Effector memory CD4-positive, alpha-beta T cell (primary cell): ENCODE measurements around the gene IL3RA.

Experiments
- DNase-seq, 3 donors: peaks; one replicate each; pipeline ENCODE4 v3.0.0-alpha.2; 2020
- H3K27ac ChIP-seq: 2 replicates; pipeline ENCODE4 v1.7.0; 2013; ENCODE audit warnings: mild to moderate bottlenecking, low read length, moderate library complexity; ENCODE audit not compliant: insufficient read depth, poor library complexity, severe bottlenecking
- H3K27me3 ChIP-seq: replicated peaks from 2 replicates; pipeline ENCODE4 v1.7.0; 2013; ENCODE audit warnings: mild to moderate bottlenecking, low read length; ENCODE audit not compliant: insufficient read depth, control insufficient read depth, poor library complexity, severe bottlenecking
- H3K36me3 ChIP-seq: 2 replicates; pipeline ENCODE4 v1.7.0; 2013; ENCODE audit warnings: mild to moderate bottlenecking, low read length, moderate library complexity; ENCODE audit not compliant: control insufficient read depth, insufficient read depth
- H3K4me1 ChIP-seq: 2 replicates; pipeline ENCODE4 v1.7.0; 2013; ENCODE audit warnings: low read length, mild to moderate bottlenecking; ENCODE audit not compliant: control insufficient read depth, insufficient read depth, poor library complexity, severe bottlenecking
- H3K4me3 ChIP-seq: 2 replicates; pipeline ENCODE4 v1.7.0; 2013; ENCODE audit warnings: low read length, low read depth, mild to moderate bottlenecking; ENCODE audit not compliant: insufficient read depth, poor library complexity, severe bottlenecking
- H3K9me3 ChIP-seq: 2 replicates; pipeline ENCODE4 v1.7.0; 2013; ENCODE audit warnings: mild to moderate bottlenecking, low read length, moderate library complexity; ENCODE audit not compliant: control insufficient read depth

The IL3RA gene

DNA sequence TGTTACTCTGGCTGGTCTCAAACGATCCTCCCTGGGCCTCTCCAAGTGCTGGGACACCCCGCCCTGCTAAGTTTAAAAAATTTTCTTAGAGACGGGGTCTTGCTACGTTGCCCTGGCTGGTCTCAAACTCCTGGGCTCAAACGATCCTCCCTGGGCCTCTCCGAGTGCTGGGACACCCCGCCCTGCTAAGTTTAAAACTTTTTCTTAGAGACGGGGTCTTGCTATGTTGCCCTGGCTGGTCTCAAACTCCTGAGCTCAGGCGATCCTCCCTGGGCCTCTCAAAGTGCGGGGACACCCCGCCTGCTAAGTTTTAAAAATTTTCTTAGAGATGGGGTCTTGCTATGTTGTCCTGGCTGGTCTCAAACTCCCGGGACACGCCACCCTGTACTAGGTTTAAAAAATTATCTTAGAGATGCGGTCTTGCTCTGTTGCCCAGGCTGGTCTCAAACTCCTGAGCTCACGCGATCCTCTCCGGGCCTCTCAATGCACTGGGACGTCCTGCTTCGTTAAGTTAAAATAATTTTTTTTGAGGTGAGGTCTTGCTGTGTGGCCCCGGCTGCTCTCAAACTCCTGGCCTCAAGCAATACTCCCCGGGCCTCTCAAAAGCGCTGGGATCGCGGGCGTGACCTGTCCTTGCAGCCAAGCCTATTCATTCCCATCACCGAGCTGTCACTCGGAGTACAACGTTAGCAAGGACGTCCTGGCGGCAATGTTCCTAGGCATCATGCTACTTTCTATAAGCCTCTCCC lies 54.2 kb downstream of the IL3RA start:
- peak in 1 of 3 donors; percentile 6 for DNase-seq
- Histone ChIP-seq H3K27ac (peak overlapping the region; percentile 96), H3K4me1 (peaks cover 24% of the 10 kb centered on the region)

DNA sequence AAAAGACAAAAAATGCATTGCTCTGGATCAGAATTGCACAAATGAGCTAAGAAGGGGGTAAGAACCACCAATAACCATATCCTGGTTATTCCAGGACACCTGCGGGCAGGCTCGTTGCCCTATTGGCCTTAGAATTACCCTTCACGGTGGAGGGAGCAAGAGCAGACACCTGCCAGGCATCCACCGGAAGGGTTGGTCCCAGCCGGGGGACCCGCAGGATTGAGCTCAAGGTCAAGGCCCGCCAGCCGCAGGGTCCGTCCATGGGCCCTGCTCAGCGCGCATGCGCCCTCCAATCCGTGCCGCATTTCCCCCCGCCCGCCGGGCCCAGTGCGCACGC lies 54.8 kb downstream of the IL3RA start:
- Histone ChIP-seq H3K36me3 (peaks cover 39% of the 10 kb centered on the region), H3K4me1 (peaks cover 24% of the 10 kb centered on the region), H3K9me3 (no peaks in the 10 kb centered on the region), H3K4me3 (peak overlapping the region; percentile 99), H3K27ac (peak overlapping the region; percentile 96), H3K27me3 (no peaks in the 10 kb centered on the region)
- no peak for DNase-seq

More for the DNA sequence above, 54.2 kb downstream of the IL3RA start:
- Histone ChIP-seq H3K4me3 (peak overlapping the region; percentile 99), H3K9me3 (no peaks in the 10 kb centered on the region), H3K36me3 (peaks cover 44% of the 10 kb centered on the region), H3K27me3 (no peaks in the 10 kb centered on the region)

DNA sequence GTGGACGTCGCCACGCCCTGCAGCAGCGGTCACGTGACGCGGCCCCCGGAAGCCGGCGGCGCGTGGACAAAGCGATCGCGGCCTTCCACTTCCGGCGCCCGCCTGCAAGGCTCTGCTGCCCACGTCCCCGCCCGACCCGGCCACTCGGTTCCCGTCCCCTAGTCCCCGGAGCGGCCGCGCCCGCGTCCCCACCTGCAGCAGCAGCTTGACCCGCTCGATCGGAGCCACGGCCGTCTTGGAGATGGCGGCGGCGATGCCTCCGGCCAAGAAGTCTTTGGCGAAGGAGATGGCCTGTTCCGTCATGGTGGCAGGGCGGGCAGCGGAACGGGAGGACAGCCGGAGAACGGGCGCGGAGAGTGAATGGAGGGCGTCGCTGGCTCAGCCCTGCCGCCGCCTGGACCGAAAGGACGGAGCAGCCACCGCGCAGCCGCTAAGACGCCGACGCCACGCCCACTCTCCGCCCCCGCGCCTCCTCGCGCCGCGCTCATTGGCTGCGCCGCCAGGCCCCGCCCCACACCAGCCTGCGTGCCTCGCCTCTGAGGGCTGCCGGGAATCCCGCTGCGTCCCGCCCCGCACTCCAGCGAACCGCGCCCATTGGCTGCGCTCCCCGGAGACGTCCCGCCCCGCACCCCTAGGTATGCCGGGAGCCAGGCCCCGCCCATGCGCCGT lies 55.3 kb downstream of the IL3RA start, which contains the start of gene SLC25A6:
TSS of gene SLC25A6 (minus strand) at position 407 of the 669 bp plus-strand sequence. CDS start at position 303, 104 bp downstream.
- peak; percentile 98 to 99 (median 99) for DNase-seq
- H3K4me1 ChIP-seq, result peaks cover 24% of the 10 kb centered on the region
- peaks cover 34% of the 10 kb centered on the region for H3K36me3 ChIP-seq
- peak within 1 kb of the TSS; percentile 96 for H3K27ac ChIP-seq
- no peaks in the 10 kb centered on the region for H3K27me3 ChIP-seq
- no peaks in the 10 kb centered on the region for H3K9me3 ChIP-seq
- H3K4me3 ChIP-seq, result peak within 1 kb of the TSS; percentile 99

DNA sequence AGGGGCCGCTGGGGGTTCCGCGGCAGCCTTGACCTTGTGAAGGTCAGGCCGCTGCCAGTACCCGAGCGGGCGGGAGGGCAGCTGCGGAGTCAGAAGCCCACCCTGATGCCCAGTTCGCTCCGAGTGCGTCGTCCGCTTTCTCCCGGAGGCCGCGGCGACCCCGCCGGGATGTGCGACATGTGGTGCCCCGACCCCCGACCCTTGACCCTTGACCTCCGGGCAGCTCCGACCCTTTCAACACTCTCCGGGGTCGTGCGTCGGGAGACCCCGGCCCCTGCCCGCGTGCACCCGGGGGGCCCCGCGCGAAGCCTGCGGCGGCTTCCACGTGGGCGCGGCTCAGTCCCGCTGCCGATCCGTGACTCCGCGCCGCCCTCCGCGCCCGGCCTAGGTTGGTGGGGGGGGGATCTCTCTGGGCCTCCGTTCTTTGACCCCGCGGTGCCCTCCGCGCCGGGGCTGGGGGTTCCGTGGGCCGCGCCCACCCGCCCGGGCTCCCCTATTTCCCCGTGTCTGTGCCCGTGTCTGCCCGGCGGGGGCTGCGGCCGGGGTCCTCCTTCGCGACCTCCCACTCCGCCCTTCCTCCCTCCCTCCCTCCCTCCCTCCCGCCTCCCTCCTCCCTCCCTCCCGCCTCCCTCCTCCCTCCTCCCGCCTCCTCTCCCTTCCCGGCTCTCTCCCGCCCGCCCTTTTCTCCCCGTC lies 55.9 kb downstream of the IL3RA start:
- no peaks in the 10 kb centered on the region for H3K27me3 ChIP-seq
- no peak for DNase-seq
- peak overlapping the region; percentile 99 for H3K4me3 ChIP-seq
- H3K27ac ChIP-seq, result peak overlapping the region; percentile 96
- H3K4me1 ChIP-seq, result peaks cover 24% of the 10 kb centered on the region
- H3K9me3 ChIP-seq, result no peaks in the 10 kb centered on the region
- H3K36me3 ChIP-seq, result peaks cover 27% of the 10 kb centered on the region

DNA sequence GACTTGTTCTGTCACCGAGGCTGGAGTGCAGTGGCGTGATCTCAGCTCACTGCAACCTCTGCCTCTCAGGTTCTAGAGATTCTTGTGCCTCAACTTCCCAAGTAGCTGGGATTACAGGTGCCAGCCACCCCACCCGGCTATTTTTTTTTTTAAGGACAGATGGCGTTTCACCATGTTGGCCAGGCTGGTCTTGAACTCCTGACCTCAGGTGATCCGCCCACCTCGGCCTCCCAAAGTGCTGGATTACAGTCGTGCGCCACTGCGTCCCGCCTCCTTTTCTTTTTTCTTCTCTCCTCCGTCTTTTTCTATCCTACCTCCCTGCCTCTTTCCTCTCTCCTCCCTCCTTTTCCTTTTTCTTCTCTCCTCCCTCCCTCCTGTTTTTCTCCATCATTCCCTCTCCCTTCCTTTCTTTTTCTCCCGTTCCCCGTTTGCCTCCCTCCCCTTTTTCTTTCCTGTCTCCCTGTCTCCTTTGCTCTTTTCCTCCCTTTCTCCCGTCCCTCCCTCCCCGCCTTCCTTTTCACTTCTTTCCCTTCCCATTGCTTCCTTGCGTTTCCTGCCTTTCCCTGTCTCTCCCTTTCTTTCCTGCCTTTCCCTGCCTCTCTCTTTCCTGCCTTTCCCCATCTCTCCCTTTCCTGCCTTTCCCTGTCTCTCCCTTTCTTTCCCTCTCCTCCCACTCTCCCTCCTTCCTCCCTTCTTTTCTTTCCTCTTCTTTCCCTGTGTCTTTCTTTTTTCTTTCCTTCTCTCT lies 57.5 kb downstream of the IL3RA start:
- no peaks in the 10 kb centered on the region for H3K9me3 ChIP-seq
- no peaks in the 10 kb centered on the region for H3K27me3 ChIP-seq
- H3K4me1 ChIP-seq, result peaks cover 20% of the 10 kb centered on the region
- DNase-seq, result no peak
- peaks cover 12% of the 10 kb centered on the region for H3K36me3 ChIP-seq
- no peak overlapping the region for H3K27ac ChIP-seq
- no peak overlapping the region for H3K4me3 ChIP-seq

DNA sequence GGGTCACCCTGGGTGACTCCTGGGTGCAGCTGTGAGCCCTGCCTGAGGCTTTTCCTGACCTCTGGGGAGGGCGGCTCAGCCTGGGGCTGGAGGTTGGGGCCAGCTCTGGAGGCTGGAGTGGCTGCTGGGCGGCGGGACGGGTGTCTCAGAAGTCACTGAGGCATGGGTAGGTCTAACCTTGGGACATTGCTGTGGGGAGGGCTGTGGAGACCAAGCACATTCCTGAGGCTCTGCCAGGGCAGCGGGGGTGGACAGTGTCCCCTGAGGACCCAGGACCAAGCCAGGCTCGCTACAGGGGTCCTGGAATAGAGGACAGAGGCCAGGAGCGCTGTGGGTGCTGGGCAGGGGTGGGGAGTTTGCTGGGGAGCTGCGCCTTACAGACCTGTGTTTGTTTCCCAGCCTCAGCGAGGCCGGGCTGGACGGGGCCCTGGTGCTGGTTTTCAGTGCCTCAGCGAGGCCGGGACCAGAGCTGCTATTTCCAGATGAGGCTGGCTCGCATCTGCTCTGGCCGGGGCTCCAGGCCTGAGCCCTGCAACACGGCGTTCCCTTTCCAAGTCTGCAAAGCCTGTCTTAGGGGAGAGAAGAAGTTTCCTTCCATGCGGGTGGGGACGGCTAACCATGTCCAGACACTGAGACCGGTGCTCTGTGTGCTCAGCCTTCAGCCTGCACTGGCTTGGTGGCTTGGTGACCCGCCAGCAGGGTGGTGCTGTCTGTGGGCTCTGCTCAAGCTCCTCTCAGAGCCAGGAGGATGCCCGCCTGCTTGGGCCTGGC lies 58.3 kb downstream of the IL3RA start:
- no peak for DNase-seq
- Histone ChIP-seq H3K9me3 (no peaks in the 10 kb centered on the region), H3K4me3 (no peak overlapping the region), H3K27me3 (no peaks in the 10 kb centered on the region), H3K4me1 (peaks cover 15% of the 10 kb centered on the region), H3K36me3 (peaks cover 4% of the 10 kb centered on the region), H3K27ac (no peak overlapping the region)

DNA sequence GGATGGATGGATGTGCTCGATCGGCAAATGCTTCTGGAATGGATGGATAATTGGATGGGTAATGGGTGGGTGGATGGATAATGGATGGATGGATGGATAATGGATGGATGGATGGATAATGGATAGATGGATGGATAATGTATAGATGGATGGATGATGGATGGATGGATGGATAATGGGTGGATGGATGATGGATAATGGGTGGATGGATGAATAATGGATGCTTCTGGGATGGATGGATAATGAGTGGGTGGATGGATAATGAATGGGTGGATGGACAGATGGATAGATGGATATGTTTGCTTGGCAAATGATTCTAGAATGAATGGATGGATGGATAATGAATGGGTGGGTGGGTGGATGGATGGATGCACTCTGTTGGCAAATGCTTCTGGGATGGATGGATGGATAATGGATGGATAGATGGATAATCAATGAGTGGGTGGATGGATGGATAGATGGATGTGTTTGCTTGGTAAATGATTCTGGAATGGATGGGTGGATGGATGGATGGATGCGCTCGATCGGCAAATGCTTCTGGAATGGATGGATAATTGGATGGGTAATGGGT lies 59.1 kb downstream of the IL3RA start:
- no peak overlapping the region for H3K4me3 ChIP-seq
- H3K4me1 ChIP-seq, result peaks cover 7% of the 10 kb centered on the region
- DNase-seq, result no peak
- no peaks in the 10 kb centered on the region for H3K36me3 ChIP-seq
- no peaks in the 10 kb centered on the region for H3K9me3 ChIP-seq
- H3K27me3 ChIP-seq, result no peaks in the 10 kb centered on the region
- no peak overlapping the region for H3K27ac ChIP-seq

DNA sequence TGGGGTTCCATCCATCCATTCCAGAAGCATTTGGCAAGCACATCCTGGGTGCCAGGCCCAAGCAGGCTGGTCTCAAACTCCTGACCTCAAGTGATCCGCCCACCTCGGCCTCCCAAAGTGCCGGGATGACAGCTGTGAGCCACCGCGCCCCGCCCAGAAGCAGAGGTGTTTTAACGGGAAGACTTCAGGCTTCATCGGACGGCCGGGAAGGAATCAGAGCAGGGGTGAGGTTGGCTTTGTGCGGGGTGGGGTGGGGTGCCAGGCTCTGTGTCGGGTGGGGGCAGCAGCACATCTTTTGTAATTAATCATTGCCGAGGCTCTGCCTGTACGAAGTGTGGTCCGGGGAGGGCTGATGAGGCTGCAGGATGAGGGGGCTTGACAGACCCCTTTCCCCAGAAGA lies 60.4 kb downstream of the IL3RA start:
- no peak for DNase-seq

More for the DNA sequence above, 60.4 kb downstream of the IL3RA start:
- no peaks in the 10 kb centered on the region for H3K9me3 ChIP-seq
- H3K4me1 ChIP-seq, result no peaks in the 10 kb centered on the region
- H3K27ac ChIP-seq, result no peak overlapping the region
- H3K4me3 ChIP-seq, result no peak overlapping the region
- H3K36me3 ChIP-seq, result peaks cover 6% of the 10 kb centered on the region
- no peaks in the 10 kb centered on the region for H3K27me3 ChIP-seq
